ENCODE data around the gene CIDEA.
"Not testable (repeated sequence)": the region's sequence is repeated elsewhere in the genome, so short reads cannot be mapped to it uniquely, and the experiment has no call there.

Gene CIDEA, protein sequence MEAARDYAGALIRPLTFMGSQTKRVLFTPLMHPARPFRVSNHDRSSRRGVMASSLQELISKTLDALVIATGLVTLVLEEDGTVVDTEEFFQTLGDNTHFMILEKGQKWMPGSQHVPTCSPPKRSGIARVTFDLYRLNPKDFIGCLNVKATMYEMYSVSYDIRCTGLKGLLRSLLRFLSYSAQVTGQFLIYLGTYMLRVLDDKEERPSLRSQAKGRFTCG

DNA sequence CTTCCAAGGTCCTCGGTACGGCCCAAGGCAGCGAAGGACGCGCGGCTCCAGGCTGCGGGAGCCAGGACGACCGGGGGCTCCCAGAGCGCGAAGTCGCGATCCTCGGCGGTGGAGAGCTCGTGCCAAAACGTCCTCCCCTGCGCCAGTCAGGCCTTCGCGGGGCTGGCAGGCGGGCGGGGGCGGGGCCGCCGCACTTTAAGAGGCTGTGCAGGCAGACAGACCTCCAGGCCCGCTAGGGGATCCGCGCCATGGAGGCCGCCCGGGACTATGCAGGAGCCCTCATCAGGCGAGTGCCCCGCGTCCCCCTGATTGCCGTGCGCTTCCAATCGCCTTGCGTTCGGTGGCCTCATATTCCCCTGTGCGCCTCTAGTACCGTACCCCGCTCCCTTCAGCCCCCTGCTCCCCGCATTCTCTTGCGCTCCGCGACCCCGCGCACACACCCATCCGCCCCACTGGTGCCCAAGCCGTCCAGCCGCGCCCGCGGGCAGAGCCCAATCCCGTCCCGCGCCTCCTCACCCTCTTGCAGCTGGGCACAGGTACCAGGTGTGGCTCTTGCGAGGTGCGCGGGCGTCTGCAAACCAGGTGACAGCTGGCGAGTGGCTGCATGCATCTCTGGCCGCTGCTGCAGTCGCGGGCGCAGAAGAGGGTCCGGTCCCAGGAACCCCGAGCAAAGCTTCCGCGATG is at the start of gene CIDEA:
TSS of gene CIDEA (plus strand) at position 226 of the 684 bp plus-strand sequence. CDS start at position 249, 23 bp downstream.
- DNase-seq, result no peak

DNA sequence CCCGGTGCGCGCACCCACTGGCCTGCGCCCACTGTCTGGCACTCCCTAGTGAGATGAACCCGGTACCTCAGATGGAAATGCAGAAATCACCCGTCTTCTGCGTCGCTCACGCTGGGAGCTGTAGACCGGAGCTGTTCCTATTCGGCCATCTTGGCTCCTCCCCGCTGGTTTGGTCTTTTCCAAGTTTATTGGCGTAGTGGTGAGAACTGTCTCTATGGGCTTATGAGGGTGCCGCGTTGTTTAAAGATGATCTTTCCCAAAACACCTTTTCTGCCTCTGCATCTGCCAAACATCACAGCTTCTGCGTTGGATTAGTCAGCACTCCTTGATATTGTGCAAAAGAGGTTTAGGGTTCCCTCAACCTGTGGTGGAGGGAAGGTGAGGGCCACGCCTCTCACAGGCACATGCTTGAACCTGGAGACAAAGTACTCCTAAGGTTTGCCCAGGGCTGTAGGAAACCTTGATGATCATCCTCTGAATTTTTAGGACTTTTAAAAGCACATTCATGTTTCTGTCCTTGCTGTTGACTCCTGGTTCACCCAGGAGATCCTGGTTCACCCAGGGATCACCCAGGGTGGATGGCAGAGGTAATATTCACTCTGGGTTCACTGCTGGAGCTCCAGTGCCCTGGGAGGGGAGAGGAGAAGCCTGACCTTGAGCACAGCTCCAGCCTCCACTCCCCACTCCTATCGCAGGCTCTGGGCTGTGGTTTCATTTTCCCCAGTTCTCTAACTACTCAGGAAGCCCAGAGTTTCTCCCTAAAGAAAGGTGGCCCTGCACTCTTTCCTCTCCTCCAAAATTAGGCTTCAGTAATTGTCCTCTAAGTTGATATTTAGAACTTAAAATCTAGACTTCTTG is 45.6 kb upstream of the CIDEA start:
- DNase-seq, result not testable (repeated sequence)

DNA sequence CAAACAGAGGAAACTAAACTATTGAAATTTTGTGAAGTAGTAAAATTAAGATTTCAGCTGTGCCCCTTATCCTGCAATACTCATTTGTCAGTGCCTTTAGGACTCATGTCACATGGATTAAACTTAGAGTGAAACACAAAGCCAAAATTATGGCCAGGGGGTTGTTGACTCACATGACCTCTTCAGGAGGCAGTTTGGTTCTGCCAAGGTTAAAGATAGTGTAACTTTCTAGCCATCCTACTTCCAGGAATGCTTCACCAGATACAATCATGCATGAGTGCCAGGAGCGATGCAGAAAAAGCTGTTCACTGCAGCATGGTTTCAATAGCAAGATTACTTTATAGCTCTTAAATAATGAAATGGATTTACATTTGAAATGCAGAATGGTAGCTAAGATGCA is 41.9 kb upstream of the CIDEA start:
- DNase-seq, result not testable (repeated sequence)

DNA sequence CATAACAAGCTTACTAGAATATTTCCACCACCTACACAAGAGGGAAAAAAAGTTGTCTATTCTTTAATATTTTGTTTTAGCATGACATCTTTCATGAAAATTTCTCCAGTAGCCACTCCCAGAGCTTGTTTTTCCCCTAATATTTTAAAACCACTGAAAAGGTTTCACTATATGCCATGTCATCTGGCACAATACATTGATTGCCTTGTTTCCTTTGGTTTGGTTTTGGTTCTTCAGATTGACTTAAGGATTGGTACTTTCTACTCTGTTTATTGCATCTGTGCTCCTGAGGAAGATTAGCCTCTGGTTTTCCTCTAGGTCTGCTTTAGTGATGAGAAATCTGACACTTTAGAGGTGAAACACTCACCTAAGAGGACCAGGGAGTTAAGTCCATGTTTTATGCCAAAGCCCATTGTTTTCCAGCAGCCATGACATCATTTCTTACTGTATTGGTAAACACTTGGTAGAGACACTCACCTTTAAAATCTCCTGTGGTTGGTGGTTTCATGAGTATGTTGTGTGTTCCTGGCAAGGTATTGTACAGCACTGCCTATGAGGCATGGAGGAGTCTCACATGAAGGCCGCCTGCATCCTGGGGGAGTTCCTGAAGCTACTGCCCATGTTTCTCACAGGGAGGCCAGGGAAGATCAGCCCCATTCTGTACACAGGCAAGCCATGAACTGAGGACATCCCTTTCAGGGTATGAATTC is 39.7 kb upstream of the CIDEA start:
- DNase-seq, result not testable (repeated sequence)

DNA sequence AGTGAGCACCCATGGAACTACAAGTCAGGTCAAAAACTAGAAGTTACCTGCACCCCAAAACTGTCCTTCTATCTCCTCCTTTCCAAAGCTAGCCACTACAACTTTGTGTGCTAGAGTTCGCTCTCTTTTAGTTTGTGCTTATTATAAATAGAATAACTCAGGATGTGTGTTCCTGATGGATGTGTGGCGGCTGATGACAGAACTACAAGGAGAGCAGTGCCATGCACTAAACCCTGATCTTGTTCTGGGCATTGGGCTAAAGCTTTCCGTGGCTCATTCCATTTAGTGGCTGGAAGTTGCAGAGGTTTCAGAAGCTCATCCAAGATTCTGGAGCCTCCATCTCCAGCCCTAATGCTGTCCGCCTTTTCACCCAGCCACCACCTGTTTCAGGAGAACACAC is 37.7 kb upstream of the CIDEA start:
- not testable (repeated sequence) for DNase-seq

DNA sequence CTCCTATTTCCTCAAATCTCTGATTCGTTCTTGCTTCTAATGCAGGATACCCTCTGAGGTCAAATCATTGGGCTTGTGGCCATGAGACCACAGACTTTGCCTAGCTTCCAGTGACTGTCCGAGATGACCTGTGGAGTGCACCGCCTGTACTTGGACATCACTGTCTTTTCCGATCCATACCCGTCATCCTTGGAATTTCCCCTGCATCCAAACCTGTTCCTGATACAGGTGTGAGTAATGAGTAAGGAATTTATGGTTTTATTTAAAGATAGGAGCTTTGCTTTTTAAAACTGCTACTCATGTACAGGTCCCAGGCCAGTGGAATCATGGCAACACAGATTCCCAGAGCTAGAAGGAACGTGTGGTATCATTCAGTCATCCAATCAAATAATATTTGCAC is 35.6 kb upstream of the CIDEA start:
- DNase-seq, result not testable (repeated sequence)

DNA sequence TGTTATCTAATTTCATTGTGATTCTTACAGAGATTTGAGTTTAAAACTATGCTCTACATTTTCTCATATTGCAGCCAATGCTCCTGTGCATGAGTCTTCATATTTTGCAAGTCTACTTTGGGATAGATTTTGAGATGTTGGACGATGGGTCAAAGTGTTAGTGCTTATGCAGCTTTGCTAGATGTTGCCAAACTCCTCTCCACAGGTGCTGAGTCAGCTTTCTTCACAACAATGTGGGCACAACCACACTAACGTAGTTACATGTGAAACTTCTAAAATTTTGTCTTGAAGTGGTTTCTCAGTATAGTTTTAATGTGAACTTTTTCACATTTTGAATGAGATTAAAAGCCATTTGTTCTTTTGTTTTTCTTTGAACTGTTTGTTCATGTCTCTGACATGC is 32.1 kb upstream of the CIDEA start:
- DNase-seq, result not testable (repeated sequence)

DNA sequence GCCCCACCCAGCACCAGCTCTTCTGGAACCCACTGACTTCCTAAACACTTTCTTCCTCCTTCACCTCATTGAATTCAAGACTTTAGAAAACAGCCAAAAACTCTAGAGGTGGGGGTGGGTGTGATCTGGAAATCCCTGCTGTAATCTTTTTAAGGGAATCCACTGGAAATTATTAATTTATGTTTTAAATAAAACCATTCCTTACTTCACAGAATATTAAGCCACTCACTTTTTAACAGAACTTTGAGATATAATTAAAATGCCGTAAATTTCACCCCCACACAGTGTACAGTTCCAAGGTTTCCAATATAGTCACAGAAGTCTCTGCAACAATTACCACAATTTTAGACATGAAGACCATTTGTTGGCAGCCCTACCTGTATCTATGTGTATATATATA is 30.8 kb upstream of the CIDEA start:
- DNase-seq, result not testable (repeated sequence)

DNA sequence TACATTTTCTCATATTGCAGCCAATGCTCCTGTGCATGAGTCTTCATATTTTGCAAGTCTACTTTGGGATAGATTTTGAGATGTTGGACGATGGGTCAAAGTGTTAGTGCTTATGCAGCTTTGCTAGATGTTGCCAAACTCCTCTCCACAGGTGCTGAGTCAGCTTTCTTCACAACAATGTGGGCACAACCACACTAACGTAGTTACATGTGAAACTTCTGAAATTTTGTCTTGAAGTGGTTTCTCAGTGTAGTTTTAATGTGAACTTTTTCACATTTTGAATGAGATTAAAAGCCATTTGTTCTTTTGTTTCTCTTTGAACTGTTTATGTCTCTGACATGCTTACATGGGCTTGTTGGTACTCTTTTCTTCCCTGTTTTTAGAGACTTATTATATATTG is 27.4 kb upstream of the CIDEA start:
- DNase-seq, result not testable (repeated sequence)

DNA sequence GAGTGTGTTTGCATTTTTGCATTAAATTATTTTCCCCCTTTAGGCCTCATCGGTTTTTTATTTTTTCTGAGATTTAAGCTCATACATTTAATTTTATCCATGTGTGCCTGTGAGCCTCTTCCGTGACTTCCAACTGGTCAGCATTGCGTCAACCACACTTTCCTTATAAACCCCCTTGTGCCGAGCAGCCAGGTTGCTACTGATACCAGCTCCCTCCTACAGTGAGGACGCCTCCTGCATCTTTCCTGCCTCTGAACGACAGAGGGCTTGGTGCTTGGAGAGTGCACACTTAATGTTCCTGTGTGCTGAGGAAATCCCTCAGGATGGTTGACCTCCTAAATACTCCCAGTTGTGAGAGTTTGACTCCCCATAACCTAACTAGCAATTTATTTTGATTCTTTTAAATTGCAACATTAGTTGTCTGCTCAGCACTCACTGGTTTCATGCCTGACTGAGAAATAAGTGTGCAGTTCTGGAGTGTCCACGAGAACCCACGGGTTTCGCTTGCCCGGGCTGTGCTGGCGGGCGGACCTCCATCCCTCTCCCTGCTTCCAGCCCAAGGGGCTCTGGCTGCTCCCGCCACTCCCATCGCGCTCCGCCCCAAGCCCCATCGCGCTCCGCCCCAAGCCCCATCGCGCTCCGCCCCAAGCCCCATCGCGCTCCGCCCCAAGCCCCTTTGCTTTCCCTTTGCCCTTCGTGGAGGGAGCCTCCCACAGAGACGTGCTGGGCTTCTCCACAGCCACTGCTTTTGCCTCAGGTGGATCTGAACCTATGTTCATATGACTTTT is 26.6 kb upstream of the CIDEA start:
- not testable (repeated sequence) for DNase-seq

DNA sequence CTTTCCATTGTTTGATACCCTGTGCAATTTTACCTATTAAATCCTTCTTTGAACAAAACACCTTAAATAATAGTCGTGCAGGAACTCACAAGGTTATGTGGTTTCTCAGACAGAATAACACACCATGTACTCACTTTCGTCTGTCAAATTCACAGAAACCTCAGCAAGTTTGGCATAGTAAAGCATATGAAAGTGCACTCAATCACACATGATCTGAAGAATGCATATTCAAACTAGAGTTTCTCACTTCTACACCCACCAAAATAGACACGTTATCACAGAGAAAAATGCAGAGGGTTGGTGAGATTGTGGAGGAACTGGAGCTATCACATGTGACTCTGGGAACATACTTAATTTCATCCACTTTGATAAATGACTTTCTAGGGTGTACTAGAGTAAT is 25.9 kb upstream of the CIDEA start:
- DNase-seq, result not testable (repeated sequence)

DNA sequence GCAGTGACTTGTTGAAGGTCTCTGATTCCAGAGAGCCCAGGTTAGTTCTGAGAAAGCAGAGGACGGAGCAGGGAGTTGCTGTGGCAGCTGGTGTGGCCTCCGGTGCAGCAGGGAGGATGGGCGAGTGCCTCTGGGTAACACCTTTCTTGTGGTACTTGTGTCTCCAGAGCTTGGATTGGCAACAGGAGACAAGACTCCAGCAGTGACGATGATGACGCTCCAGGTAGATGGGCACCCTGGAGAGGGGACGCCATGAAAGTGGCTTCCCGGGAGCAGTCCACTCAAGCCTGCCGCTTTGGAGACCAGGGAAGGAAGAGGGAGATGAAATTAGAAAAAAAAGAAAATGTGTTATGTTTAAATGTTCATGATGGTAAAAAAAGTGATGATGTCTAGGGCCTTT is 23.6 kb upstream of the CIDEA start:
- not testable (repeated sequence) for DNase-seq

DNA sequence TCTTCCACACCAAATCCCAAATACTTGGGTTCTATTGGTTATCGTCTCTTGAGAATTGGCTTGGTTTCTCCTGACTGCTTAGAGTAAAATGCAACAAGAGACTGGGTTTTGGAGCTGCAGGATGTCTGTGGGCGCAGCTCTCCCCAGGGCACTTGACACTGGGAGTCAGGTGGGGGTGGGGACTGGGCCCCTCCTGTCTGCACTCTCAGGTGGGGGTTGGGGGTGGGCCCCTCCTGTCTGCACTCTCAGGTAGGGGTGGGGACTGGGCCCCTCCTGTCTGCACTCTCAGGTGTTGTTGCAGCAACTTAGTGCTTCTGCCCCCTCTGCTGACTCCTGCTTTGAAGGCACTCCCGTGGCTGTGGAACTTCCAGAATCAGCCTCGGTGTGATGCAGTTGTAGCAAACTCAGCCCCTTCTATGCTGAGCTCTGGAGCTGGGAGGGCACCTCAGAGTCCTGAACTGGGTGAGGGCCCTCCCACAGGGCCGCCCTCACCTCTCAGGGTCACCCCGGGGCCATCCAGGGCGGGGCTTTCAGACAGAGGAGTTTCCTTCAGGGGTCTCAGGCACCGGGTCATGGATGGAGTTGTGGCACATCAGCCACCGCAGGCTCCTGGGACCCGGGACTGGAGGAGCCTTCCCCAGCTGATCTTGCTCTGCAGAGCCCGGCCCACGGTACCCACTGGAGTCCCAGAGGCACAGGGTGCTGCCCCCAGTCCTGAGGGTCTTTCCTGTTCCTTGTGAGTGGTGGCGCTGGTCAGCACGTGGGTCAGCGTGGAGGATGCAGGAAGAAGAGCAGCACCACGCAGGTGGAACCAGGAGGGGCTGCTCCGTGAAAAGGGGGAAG is 22.9 kb upstream of the CIDEA start:
- no peak for DNase-seq

DNA sequence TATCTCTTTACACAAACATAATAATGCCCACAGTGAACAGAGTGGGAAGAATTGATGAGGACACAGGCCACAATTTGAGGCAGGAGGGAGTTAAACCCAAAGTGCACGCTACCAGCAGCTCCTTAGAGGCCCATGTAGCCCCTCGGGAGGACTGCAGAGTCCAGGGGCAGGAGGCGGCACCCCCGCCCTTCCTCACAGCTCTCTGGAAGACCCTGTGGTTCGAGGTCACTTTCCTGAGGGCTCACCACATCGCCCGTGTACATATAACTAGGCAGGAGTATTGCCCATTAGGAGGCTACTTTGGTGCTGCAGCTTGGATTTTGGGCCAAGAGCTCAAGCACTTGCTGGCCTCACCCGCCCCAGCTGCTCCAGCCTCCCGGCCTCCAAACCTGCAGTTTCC is 22.2 kb upstream of the CIDEA start:
- DNase-seq, result no peak

DNA sequence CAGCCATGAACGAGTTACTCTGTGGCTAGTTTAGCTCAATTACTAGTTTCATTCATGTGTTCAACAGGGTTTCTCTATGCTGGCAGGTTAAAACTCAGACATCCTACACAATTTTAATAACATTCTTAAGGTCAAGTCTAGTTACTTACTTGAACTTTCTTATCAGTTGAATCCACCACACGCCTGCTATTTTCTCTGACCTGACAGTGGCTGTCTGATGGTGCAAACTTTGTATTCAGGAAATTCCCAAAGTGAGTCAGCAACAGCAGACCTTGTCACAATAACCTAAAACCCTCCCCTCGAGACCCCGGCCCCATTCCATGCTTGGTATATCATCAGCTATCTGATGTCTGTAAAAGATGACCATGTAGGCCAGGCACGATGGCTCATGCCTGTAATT is 20.8 kb upstream of the CIDEA start:
- DNase-seq, result no peak

DNA sequence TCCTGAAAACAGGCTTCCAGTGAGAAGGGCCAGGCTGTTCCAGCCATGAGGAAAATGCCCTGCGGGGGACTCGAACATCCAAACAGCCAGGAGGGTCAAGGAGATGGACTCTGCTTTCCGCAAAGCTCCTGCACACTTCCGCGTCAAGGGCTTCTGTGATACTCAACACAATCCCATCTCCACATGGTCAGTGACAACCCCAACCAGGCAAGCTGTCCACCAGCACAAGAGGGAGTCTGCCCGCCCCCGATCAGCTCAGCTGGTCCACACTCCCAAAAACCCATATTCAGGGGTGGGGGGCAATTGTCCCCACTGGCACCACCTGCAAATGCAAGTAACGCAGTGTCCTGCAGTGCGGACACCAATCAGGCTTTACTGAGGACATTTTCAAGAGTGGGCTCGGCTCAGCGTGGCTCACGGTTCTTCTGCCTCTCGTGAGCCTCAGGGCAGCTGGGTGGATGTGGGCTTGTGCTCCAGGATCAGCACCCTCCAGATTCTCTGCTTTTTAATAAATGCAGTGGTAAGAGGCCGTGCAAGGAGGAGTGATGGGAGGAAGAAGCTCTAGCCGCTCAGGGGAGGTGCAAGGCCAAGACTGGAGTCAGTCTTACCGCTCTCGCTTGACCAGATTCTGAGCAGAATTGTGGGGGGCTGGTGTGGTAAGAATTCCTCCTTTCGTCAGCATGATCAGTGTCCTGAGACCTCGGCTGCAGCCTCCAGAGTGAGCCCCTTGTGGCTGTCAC is 19.5 kb upstream of the CIDEA start:
- DNase-seq, result no peak

DNA sequence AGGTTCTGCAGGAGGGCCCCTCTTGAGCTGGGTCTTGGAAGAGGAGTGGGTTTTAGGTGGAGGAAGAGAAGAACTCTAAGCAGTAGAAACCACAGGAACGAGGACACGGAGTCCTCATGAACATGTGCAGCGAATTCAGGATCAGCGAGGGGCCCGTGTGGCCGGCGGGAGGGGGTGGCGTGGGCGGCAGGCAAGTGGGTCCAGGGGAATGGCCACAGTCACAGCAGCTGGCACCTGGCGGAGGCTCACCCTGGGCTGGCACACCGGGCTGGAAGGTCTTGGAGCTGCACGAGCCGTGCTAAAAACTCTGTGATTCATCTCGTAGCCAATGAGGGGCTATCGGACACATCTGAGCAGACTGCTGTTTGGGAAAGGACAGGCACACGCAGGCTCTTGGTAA is 18.0 kb upstream of the CIDEA start:
- DNase-seq, result no peak

DNA sequence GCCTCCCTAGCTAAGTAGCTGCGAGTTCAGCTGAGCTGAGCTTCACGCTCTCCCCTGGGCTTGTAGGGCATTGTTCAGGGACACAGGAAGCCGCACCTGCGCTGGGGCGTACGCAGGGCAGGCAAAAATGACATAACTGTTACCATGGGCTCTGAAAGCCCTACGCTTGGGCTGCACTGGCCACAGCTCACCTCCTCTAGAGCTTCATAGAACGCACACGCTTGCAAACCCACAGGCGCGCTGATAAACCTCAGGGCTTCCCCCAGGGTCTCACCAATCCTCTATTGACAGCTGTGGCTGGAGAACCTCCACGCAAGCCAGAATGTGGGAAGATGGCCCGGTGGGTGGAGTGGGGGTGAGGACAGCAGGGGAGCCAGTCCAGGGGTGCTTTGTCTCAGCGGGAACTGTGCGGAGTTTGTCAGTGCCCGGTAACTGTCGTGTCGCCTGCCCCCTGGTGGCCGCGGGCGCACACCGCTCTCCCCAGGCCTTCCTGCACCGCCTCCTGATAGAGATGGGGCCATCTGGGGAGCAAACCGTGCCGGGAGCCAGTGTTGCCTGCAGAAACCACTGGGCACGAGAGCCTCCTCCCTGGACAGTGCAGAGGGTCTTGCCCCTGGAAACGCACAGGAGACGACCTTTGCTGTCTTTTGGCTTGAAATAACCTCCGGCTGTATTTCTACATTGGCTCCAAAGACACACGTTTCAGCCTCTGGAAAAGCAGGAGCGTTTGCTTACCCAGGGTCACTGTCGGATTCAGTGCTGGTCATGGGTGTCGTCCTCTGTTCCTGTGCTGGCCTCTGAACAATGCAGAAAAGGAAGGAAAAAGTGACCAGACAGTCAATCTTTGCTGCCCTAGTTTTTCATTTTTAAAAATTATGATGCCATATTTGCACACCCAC is 17.0 kb upstream of the CIDEA start:
- peak; percentile 68 for DNase-seq

DNA sequence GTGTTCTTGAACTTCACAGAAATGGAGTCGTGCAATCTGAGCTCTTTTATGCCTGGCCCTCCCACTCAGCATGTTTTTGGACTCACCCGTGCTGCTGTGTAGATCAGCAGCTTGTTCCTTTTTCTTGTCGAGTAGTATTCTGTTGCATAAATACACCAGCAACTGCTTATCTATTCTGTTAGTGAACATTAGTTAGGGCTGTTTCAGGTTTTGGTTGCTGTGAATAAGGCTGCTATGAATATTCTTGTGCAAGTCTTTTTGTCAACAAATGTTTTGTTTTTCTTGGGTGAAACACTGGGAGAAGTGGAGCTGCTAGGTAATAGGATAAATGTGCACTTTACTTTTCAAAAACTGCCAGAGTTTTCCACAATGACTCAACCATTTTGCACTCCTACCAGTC is 15.3 kb upstream of the CIDEA start:
- DNase-seq, result no peak
